Pancreas (tissue), 10 donors: ENCODE data around the gene TMEM131L. TPM values are rescaled to one million over a fixed set of nuclear protein-coding genes. Genes with fewer than 3 reads are reported as not detected.

Experiments used
- ATAC-seq, 4 donors: fragments of 200-7000 bp; cut with Tn5 transposase; one replicate each; pipeline versions ENCODE4 v1.8.0 to v1.9.1; 2020; ENCODE audit warnings: mild to moderate bottlenecking in 4 of 4, moderate library complexity in 4 of 4
- DNase-seq, 6 donors: peaks; one replicate each; pipeline ENCODE4 v3.0.0-alpha.2; 2020
- FAIRE-seq: peaks from 2 replicates; lab custom pipeline; 2012; peaks lifted over from hg19 to GRCh38; lab: Jason Lieb, UNC
- H3K27ac ChIP-seq, 4 donors: fragments of 200-600 bp; sonication (generic); 1 replicate in 3 of 4; 2 replicates in 1 of 4; pipeline versions ENCODE4 v1.5.0 to v1.8.0; 2020
- H3K27me3 ChIP-seq, 4 donors: fragments of 200-600 bp; one replicate each; pipeline ENCODE4 v1.8.0; 2021
- H3K36me3 ChIP-seq, 3 donors: fragments of 200-600 bp; sonication (generic) in 1 of 3; one replicate each; pipeline versions ENCODE4 v1.5.0 to v1.8.0; 2020 to 2021
- H3K4me1 ChIP-seq, 3 donors: fragments of 200-600 bp; one replicate each; pipeline ENCODE4 v1.8.0; 2021
- H3K4me3 ChIP-seq, 4 donors: fragments of 200-600 bp; sonication (generic) in 2 of 4; one replicate each; pipeline versions ENCODE4 v1.5.0 to v1.8.0; 2020 to 2021
- H3K9me3 ChIP-seq, 4 donors: fragments of 200-600 bp; one replicate each; pipeline ENCODE4 v1.8.0; 2021
- WGBS, 2 donors: extraction: QIAGEN DNeasy Blood & Tissue Kit; methylation state at CpG; one replicate each; pipeline ENCODE4 v1.1.7; 2013; 5-methylcytosine and 5-hydroxymethylcytosine counted together
- intact Hi-C, 3 donors: fragments of 100-400 bp; cut with DNase I; formaldehyde crosslinking; loops; one replicate each; pipeline versions ENCODE4 v1.11.1 to v1.14.2; 2022
- polyA plus RNA-seq, 2 donors: library from polyadenylated mRNA; stranded (reverse); fragments of 200-250 nt; gene quantifications; one replicate each; pipeline ENCODE4 v1.2.3, GENCODE V29; 2013
- total RNA-seq, 6 donors: library from RNA; stranded (reverse); fragmentation: NEBNext Ultra II Directional in 4 of 6; extraction: Animal tissue kit (Norgen Biotek cat#: 25700) in 4 of 6; gene quantifications; one replicate each; pipeline versions ENCODE4 v1.2.1 to v1.2.4, GENCODE V29; 2021 to 2023
- TF ChIP-seq, protein P1 (sequence below), 4 donors: fragments of 200-600 bp; sonication (generic) in 3 of 4; IDR thresholded peaks; one replicate each; pipeline versions ENCODE4 v1.5.0 to v1.8.0; 2021; ENCODE audit warnings: antibody characterized with exemption in 4 of 4
- donor health status: healthy with polysubstance abuse.
- donor health status: DM: no; HTN: no; CAD: no; lungs with moderate emphysema.
- donor health status: DM: no; HTN: no; CAD: no.
- donor health status: control.
- donor health status: control.
- donor health status: Bipolar disorder and iron deficiency.
- donor health status: DM: yes; HTN: yes; CAD: no.
- donor health status: DM: no; HTN: no; CAD: no.
- donor health status: DM: no; HTN: no; CAD: no.
- donor health status: DM: yes; HTN: yes; CAD: no.

Gene TMEM131L
- total and polyA plus RNA-seq, 8 donors = 9.4 to 29.5 (median 20.1) TPM

DNA sequence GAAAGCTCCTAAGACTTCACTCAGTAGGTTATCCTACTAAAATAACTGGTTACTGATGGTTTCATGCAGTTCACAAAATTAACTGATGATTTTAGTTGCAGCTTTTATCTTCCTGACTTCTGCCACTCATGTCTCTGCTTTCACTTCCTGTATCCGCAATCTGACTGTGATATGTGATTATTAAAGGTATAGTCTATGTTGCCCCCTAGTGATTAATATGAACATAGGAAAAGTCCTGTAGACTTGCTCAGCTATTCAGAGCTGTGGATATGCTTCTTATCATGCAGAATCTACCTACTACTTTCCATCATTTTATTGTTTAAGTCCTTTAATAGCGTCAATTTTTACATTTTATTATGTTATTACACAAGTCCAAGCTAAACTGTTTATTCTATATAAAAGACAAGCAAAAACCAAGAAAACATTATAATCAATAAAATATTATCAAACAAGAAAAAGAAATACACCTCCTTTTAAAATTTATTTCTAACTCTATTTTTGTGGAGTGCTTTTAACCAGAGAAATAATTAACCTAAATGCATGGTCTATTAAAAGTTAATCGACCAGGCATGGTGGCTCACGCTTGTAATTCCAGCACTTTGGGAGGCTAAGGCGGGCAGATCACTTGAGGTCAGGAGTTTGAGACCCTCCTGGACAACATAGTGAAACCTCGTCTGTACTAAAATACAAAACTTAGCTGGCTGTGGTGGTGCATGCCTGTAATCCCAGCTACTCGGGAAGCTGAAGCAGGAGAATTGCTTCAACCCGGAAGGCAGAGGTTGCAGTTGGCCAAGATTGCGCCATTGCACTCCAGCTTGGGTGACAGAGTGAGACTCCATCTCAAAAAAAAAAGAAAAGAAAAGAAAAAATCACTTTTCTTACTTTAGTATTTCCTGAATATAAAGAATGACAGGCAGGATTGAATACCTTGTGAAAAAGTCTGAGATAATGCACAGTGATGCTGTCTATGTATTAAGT is 177.5 kb downstream of the TMEM131L start:
- DNase-seq (no peak), ATAC-seq (peak; percentile 88 to 96 (median 89)), FAIRE-seq (peak; percentile 73)
- Histone ChIP-seq H3K27me3 (no peaks in the 10 kb centered on the region), H3K4me3 (no peak overlapping the region), H3K27ac (no peak overlapping the region), H3K36me3 (no peaks in the 10 kb centered on the region), H3K9me3 (no peaks in the 10 kb centered on the region), H3K4me1 (no peaks in the 10 kb centered on the region)
- 67 to 74% methylated on average over 9 of the region's 9 CpGs for WGBS, 2 donors
- TF ChIP-seq, protein P1, sequence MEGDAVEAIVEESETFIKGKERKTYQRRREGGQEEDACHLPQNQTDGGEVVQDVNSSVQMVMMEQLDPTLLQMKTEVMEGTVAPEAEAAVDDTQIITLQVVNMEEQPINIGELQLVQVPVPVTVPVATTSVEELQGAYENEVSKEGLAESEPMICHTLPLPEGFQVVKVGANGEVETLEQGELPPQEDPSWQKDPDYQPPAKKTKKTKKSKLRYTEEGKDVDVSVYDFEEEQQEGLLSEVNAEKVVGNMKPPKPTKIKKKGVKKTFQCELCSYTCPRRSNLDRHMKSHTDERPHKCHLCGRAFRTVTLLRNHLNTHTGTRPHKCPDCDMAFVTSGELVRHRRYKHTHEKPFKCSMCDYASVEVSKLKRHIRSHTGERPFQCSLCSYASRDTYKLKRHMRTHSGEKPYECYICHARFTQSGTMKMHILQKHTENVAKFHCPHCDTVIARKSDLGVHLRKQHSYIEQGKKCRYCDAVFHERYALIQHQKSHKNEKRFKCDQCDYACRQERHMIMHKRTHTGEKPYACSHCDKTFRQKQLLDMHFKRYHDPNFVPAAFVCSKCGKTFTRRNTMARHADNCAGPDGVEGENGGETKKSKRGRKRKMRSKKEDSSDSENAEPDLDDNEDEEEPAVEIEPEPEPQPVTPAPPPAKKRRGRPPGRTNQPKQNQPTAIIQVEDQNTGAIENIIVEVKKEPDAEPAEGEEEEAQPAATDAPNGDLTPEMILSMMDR (IDR thresholded peaks at IDR 0.05) = peak in 1 of 4 donors; percentile 24
- intact Hi-C loops = loop anchor here in 1 of 3 donors (10.0 kb wide), 1 partner anchor 509 kb away; no protein-coding TSS in a partner anchor

DNA sequence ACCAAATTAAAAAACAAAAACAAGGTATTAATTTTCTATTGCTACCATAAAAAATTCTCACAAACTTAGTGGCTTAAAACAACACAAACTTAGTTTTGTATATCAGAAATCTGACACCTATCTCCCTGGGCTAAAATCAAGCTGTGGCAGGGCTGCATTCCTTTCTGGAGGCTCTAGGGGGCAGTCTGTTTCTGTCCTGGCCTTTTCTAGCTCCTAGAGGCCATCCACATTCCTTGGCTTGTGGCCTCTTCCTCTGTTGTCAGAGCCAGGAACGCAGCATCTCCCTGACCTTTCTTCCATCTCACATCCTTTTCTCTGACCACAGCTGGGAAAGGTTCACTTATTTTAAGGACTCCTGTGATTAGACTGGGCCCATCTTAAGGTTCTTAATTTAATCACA is 179.0 kb downstream of the TMEM131L start:
- Histone ChIP-seq H3K27ac (no peak overlapping the region), H3K4me1 (no peaks in the 10 kb centered on the region), H3K36me3 (no peaks in the 10 kb centered on the region), H3K27me3 (no peaks in the 10 kb centered on the region), H3K9me3 (no peaks in the 10 kb centered on the region), H3K4me3 (no peak overlapping the region)
- TF ChIP-seq, protein P1 (IDR thresholded peaks at IDR 0.05) = no peak
- DNase-seq (no peak), FAIRE-seq (no peak), ATAC-seq (no peak)
- intact Hi-C loops = loop anchor here in 1 of 3 donors (10.0 kb wide), 1 partner anchor 510 kb away; no protein-coding TSS in a partner anchor
- WGBS, 2 donors = 88 to 100% methylated on average over 1 of the region's 1 CpG

DNA sequence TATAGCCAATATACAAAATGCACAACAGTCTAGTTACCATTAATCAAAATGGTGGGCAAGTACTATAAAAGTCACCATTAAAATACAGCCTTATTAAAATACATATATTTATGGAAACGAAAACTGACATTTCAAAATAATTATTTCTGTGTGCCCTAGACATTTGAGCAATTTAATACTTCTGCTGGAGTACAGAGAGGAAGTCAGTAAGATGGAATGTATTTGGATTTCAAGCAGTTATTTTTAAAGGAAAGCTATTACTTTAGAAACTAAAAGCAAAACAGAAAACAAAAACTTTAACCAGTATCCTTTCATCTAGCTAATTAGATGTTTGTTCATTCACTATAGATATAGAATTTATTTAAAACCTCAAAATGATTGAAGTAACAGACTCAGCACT is 180.1 kb downstream of the TMEM131L start:
- no peak overlapping the region for H3K4me3 ChIP-seq
- FAIRE-seq = no peak
- TF ChIP-seq, protein P1 (IDR thresholded peaks at IDR 0.05) = no peak
- no peaks in the 10 kb centered on the region for H3K9me3 ChIP-seq
- intact Hi-C loops = loop anchor here in 1 of 3 donors (10.0 kb wide), 1 partner anchor 511 kb away; no protein-coding TSS in a partner anchor
- 68 to 79% methylated on average over 1 of the region's 1 CpG for WGBS, 2 donors
- H3K27ac ChIP-seq = no peak overlapping the region
- no peaks in the 10 kb centered on the region for H3K36me3 ChIP-seq
- H3K4me1 ChIP-seq = no peaks in the 10 kb centered on the region
- no peak for DNase-seq
- H3K27me3 ChIP-seq = no peaks in the 10 kb centered on the region
- ATAC-seq = no peak

DNA sequence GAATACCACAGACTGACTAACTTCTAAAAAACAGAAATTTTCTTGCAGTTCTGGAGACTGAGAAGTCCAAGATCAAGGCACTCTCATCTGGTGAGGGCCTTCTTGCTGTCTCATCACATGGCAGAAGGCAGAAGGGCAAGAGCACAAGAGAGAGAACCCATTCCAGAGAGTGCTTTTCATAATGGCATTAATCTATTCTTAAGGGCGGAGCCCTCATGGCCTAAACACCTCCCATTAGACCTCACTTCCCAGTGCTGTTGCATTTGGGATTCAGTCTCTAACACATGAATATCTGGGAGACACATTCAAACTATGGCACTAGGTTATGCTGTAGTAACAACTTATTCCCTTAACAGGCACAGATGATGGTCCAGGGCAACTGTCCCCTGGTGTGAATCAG is 180.8 kb downstream of the TMEM131L start:
- no peaks in the 10 kb centered on the region for H3K4me1 ChIP-seq
- H3K4me3 ChIP-seq = no peak overlapping the region
- 95 to 100% methylated on average over 1 of the region's 1 CpG for WGBS, 2 donors
- TF ChIP-seq, protein P1 (IDR thresholded peaks at IDR 0.05) = no peak
- no peaks in the 10 kb centered on the region for H3K27me3 ChIP-seq
- intact Hi-C loops = loop anchor here in 1 of 3 donors (10.0 kb wide), 1 partner anchor 512 kb away; no protein-coding TSS in a partner anchor
- ATAC-seq (no peak), FAIRE-seq (no peak), DNase-seq (no peak)
- H3K9me3 ChIP-seq = no peaks in the 10 kb centered on the region
- H3K27ac ChIP-seq = no peak overlapping the region
- no peaks in the 10 kb centered on the region for H3K36me3 ChIP-seq
